Measurements from ENCODE around the gene TRMT61A.
"Not testable (repeated sequence)": the region's sequence is repeated elsewhere in the genome, so short reads cannot be mapped to it uniquely, and the experiment has no call there.

The TRMT61A gene

DNA sequence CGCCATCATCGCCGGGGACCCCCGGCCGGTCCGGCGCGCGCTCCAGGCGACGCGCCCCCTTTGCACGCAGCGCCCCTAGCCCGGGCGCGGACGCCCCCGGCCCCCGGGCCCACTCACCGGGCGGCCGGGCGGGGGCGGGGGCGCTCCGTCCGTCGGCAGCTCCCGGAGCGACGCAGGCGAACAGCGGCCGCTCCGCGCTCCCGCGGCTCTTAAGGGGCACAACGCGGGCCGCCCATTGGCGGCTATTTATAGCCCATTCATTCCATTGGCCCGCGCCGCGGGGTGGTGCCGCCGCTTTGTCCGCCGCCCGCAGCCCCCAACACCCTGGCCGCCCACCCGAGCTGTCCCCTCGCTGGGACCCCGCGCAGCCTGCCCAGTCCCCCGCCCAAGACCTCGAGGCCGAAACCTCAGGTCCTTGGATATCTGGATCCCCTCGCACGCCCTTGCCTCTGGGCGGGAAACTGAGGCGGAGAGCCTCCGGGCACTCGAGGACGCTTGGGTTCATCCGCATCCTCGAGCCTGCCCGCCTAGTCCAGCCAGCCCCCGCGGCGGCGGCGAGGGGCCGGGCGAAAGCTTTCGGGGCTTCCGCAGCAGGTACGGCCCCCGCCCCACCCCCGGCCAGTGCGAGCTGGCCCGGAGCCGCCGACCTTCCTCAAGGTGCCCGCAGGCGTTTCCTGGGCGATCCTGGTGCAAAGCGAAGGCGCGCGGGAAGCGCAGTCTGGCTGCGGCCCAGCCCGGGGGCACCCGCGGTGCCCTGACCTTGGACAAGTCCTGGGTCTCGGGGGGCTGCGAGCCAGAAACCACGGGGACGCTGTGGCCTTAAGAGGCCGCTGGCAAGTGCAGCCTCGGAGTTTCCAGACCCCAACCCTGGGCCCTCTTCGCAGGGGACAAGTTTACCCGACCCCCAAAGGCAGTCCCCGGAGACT, 6.1 kb upstream of the TRMT61A start, which contains the start of gene CKB:
Gene CKB, minus strand, starts transcription at position 182 of the 926 bp plus-strand sequence. CDS start 337 bp downstream, outside the sequence.
- DNase-seq (ENCODE audit: low read depth in 2 of 2): no peak

DNA sequence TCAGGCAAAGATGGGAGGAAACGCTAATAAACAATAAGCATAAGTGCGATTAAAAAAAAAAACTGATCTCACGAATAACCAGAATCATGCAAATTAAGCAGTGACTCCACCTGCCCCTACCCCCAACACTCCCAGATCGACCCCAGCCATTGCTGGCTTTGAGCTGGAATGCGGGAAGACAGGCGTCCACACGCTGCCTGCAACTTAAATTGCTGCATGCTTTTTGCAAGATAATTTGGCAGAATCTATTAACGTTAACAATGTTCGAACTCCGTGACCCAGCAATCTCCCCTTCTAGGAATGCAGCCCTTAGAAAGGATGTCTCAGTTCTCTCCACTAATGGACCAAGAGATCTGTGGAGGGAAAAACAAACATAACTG, 5.4 kb upstream of the TRMT61A start:
- DNase-seq (ENCODE audit: low read depth in 2 of 2): no peak

- DNase-seq (ENCODE audit: low read depth in 2 of 2): no peak
Observed at GRCh38 chr14:103524002-103524935, 4.7 kb upstream of the TRMT61A start.

DNA sequence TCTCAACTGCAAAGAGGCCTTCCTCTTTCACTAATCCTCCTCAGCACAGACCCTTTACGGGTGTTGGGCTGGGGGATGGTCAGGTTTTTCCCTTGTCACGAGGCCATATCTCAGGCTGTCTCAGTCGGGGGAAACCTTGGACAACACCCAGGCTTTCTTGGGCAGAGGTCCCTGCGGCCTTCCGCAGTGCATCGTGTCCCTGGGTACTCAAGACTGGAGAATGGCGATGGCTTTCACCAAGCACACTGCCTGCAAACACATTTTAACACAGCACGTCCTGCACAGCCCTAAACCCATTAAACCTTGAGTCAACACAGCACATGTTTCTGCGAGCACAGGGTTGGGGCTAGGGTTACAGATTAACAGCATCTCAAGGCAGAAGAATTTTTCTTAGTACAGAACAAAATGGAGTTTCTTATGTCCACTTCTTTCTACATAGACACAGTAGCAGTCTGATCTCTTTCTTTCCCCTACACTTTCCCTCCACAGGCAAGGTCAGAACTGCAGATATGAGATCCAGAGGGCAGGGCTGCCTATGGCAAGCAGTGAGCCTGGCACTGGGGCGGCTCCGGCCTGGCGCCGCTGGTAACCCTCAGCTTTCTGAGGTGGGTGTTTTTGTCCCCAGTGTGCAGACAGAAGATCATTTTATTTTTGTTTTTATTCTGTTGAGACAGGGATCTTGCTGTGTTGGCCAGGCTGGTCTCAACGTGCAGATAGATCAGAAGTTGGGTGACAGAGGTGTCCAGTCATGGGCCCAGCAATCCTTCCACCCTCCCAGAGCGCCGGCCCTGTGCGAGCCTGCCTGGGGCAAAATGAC, 3.4 kb upstream of the TRMT61A start:
- DNase-seq (ENCODE audit: low read depth in 2 of 2): not testable (repeated sequence)

DNA sequence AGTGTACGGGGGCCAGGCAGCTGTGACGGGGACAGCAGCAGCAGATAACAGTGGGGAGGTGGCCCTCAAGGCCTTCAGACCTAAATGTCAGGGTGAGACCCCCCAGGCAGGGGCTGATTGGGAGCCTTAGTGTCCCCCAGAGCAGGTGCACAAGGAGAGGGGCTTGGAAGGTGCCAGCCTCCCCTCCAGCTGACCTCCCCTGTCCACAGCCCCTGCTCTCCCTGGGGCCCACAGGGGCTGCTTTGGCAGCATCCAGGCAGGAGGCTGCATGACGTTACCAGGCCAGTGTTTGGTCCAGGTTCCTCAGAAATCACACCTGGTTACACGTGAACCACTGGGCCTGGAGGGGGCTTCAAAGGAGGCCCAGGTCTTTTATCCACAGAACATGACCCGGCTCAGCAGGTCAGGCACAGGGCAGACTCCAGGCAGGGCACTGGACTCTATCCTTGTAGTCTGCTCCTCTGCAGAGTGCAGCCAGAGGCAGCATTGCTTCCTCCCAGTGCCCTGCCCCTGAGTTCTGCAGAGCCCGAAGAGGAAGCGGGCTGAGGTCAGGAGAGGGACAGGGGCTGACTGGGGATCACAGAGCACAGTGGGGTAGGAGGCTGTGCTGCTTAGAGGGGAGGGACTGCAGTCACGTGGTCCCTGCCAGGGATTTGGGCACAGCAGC, 2.6 kb upstream of the TRMT61A start:
- no peak for DNase-seq (ENCODE audit: low read depth in 2 of 2)

- no peak for DNase-seq (ENCODE audit: low read depth in 2 of 2)
Observed at GRCh38 chr14:103526914-103527248, 2.1 kb upstream of the TRMT61A start.

GRCh38 chr14:103527408-103528145, 1.4 kb upstream of the TRMT61A start:
- no peak for DNase-seq (ENCODE audit: low read depth in 2 of 2)

DNA sequence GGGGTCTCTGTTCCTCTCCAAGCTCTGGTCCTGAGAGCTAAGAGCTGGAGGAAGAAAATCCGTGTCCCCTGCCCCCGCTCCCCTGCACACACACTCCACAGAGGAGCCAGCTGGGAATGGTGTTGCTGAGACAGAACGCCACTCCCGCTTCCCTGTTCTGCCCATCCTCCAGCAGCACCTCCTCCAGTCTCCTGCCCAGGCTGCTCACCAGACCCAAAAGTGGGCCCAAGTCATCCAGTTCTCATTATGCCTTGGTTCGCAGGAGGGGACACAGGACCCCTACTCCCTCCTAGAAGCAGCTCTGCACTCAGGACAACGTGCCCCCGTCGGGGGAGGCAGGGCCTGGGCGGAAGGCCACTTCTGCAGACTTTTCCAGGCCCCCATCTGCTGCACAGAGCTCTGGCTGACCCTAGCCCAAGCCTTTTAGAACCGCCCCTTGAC, 830 bp upstream of the TRMT61A start:
- no peak for DNase-seq (ENCODE audit: low read depth in 2 of 2)

DNA sequence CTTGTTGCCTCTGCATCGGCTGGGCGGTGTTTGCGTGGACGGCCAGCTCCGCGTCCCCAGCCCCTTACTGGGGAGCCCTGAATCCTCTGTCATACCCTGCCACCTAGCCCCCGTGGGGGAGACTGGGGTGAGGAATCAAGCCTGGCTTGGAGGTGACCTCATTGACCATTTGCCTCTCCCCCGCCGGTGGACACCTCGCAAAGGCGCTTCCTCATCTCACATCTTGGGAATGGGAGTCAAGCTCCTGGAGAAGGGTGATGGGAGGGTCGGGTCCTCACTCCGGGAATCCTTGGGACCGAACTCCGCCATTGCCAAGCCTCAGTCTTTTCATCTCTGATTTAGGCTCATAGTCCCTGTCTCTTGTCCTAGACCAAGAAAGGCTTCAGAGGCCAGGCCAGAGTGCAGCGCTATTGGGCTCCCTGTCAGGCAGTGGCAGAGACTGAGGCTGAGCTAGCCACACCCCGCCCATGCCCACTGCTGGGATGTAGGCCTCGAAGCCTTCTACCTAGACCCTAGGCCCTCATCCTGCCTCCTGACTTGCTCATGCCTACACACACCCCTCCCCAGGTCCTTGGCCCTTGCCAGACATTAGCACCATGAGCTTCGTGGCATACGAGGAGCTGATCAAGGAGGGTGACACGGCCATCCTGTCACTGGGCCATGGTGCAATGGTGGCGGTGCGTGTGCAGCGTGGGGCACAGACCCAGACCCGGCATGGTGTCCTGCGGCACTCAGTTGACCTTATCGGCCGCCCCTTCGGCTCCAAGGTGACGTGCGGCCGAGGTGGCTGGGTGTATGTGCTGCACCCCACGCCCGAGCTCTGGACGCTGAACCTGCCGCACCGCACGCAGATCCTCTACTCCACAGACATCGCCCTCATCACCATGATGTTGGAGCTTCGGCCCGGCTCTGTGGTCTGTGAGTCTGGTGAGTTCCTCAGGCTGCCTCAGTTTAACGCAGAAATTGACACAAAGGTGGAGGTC, 678 bp downstream of the TRMT61A start:
- DNase-seq (ENCODE audit: low read depth in 2 of 2): no peak

DNA sequence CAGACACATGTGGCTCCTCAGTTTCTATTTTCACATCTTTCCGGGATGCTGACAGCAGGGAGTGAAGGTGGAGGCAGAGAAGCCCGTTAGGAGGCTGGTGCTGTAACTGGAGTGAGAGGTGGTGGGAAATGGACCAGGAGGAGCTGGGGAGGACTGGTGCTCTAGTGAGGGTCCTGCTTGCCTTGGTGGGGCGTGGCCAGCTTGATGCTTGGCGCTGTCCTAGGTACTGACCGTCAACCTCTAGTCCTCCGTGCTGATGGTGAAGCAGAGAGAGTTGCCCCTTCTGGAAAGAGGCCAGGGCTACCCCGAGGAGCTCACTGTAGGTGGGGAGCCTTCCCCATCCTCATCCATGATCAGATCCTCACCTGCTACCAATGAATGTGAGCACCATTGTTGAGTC, 1.4 kb downstream of the TRMT61A start:
- DNase-seq (ENCODE audit: low read depth in 2 of 2): no peak

DNA sequence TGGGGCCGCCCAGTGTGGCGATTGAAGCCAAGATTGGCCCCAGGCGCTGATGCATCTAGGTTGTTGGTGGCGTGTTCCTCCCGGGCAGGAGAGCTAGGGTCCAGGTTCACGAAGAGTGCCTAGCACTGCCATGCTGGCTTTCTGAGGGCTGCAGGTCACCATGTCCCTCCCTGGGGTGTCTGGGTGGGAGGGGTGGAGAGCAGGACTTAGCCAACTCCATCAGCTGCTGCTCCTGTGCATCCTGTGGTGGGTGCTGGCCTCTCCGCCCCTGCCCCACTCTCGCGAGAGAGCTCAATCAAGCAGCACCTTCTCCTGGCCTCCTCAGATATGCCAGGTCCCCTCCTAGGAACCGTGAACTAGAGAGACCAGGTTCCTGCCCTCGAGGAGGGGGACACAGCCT, 1.8 kb downstream of the TRMT61A start:
- no peak for DNase-seq (ENCODE audit: low read depth in 2 of 2)

- DNase-seq (ENCODE audit: low read depth in 2 of 2): no peak
Observed at GRCh38 chr14:103531421-103532215, 2.6 kb downstream of the TRMT61A start.

- DNase-seq (ENCODE audit: low read depth in 2 of 2): no peak
Observed at GRCh38 chr14:103532216-103533136, 3.5 kb downstream of the TRMT61A start.

GRCh38 chr14:103533137-103533998, 4.4 kb downstream of the TRMT61A start:
- no peak for DNase-seq (ENCODE audit: low read depth in 2 of 2)

DNA sequence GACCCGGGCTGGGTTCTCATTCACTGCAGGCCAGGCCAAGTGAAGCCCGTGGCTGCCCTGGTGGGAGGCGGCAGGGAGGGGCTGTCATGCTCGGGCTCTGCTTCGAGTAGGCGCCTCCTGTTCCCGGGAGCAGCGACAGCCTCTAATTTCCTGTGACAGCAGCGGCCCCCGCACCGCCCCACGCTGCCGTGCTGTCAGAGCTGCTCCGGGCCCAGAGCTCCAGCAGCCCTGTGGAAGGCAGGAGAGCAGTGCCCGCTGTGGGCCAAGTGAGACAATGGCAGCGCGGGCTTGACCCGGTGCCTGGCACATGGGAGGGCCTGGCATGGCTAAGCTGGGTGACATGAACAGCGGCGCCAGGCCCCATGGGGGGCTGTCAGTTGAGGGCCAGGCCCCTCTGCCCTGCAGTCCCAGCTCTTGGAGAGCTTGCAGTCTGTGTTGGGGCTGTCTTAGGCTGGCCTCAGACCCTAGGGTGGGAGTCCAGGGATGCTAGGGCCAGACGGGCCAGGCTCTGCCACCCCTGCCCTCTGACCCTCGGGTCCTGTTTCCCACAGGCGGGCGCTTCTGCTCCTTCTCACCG, 5.1 kb downstream of the TRMT61A start:
- DNase-seq (ENCODE audit: low read depth in 2 of 2): no peak

- no peak for DNase-seq (ENCODE audit: low read depth in 2 of 2)
Observed at GRCh38 chr14:103534576-103535061, 5.6 kb downstream of the TRMT61A start.
